WTC11 (cell line): Measurements from ENCODE around the gene OR10G3. TPM values are rescaled to one million over a fixed set of nuclear protein-coding genes. Genes with fewer than 3 reads are reported as not detected.

Experiments
- ARID4B ChIP-seq: sonication (generic); formaldehyde crosslinking; IDR thresholded peaks from 2 replicates; pipeline ENCODE4 v1.8.0; 2023; ENCODE audit warnings: missing genetic modification reagents, mild to moderate bottlenecking, borderline replicate concordance
- FOXP4 ChIP-seq: sonication (generic); formaldehyde crosslinking; IDR thresholded peaks from 2 replicates; pipeline ENCODE4 v1.8.0; 2022; ENCODE audit warnings: mild to moderate bottlenecking, missing genetic modification reagents
- IRF2 ChIP-seq: sonication (generic); formaldehyde crosslinking; IDR thresholded peaks from 2 replicates; pipeline ENCODE4 v1.8.0; 2022; ENCODE audit warnings: low read depth, missing genetic modification reagents, borderline replicate concordance
- JAZF1 ChIP-seq: fragments of 250-450 bp; sonication (Bioruptor Pico); IDR thresholded peaks from 2 replicates; pipeline ENCODE4 v1.9.0; 2021; ENCODE audit warnings: moderate library complexity, mild to moderate bottlenecking, inconsistent platforms
- KAT7 ChIP-seq: sonication (generic); formaldehyde crosslinking; IDR thresholded peaks from 2 replicates; pipeline ENCODE4 v1.8.1; 2023; ENCODE audit warnings: missing genetic modification reagents, mild to moderate bottlenecking, borderline replicate concordance
- MYBL2 ChIP-seq: sonication (generic); formaldehyde crosslinking; IDR thresholded peaks from 2 replicates; pipeline ENCODE4 v1.8.1; 2023; ENCODE audit warnings: mild to moderate bottlenecking, moderate library complexity, missing genetic modification reagents
- RELA ChIP-seq: sonication (generic); formaldehyde crosslinking; IDR thresholded peaks from 2 replicates; pipeline ENCODE4 v1.8.1; 2022; ENCODE audit warnings: missing genetic modification reagents, mild to moderate bottlenecking, borderline replicate concordance
- SMAD4 ChIP-seq: sonication (generic); formaldehyde crosslinking; IDR thresholded peaks from 2 replicates; pipeline ENCODE4 v1.8.0; 2022; ENCODE audit warnings: mild to moderate bottlenecking, missing genetic modification reagents
- SOX15 ChIP-seq: fragments of 250-450 bp; sonication (Bioruptor Pico); IDR thresholded peaks from 2 replicates; pipeline ENCODE4 v1.9.0; 2021; ENCODE audit warnings: mild to moderate bottlenecking
- TEAD1 ChIP-seq: sonication (generic); formaldehyde crosslinking; IDR thresholded peaks from 2 replicates; pipeline ENCODE4 v1.8.0; 2022; ENCODE audit warnings: mild to moderate bottlenecking, missing genetic modification reagents
- TP53 ChIP-seq: sonication (generic); formaldehyde crosslinking; IDR thresholded peaks from 2 replicates; pipeline ENCODE4 v1.8.1; 2023; ENCODE audit warnings: mild to moderate bottlenecking, missing genetic modification reagents
- ZNF232 ChIP-seq: sonication (generic); formaldehyde crosslinking; IDR thresholded peaks from 2 replicates; pipeline ENCODE4 v1.8.0; 2022; ENCODE audit warnings: mild to moderate bottlenecking, missing genetic modification reagents
- ZNF263 ChIP-seq: sonication (generic); formaldehyde crosslinking; IDR thresholded peaks from 2 replicates; pipeline ENCODE4 v1.8.1; 2022; ENCODE audit warnings: low read depth, mild to moderate bottlenecking, moderate library complexity, missing genetic modification reagents
- ZNF281 ChIP-seq: sonication (generic); formaldehyde crosslinking; IDR thresholded peaks from 2 replicates; pipeline ENCODE4 v1.8.0; 2023; ENCODE audit warnings: mild to moderate bottlenecking, missing genetic modification reagents
- ZNF317 ChIP-seq: sonication (generic); formaldehyde crosslinking; IDR thresholded peaks from 2 replicates; pipeline ENCODE4 v1.8.1; 2023; ENCODE audit warnings: low read depth, mild to moderate bottlenecking, moderate library complexity, missing genetic modification reagents, borderline replicate concordance
- total RNA-seq: library from RNA; stranded (reverse); gene quantifications from 3 replicates; pipeline ENCODE4 v1.2.3, GENCODE V29; 2021
- TF ChIP-seq, protein P1 (sequence below): fragments of 250-450 bp; sonication (Bioruptor Pico); IDR thresholded peaks from 2 replicates; pipeline ENCODE4 v1.9.0; 2021; ENCODE audit warnings: mild to moderate bottlenecking, borderline replicate concordance
- TF ChIP-seq, protein P2 (sequence below): sonication (generic); formaldehyde crosslinking; IDR thresholded peaks from 2 replicates; pipeline ENCODE4 v1.8.1; 2023; ENCODE audit warnings: mild to moderate bottlenecking, missing genetic modification reagents
- TF ChIP-seq, protein P3 (sequence below): sonication (generic); formaldehyde crosslinking; IDR thresholded peaks from 2 replicates; pipeline ENCODE4 v1.8.0; 2023; ENCODE audit warnings: missing genetic modification reagents
- TF ChIP-seq, protein P4 (sequence below): fragments of 200-600 bp; IDR thresholded peaks from 2 replicates; pipeline ENCODE4 v1.8.0; 2022; ENCODE audit warnings: antibody characterized with exemption
- TF ChIP-seq, protein P5 (sequence below): sonication (generic); formaldehyde crosslinking; IDR thresholded peaks from 2 replicates; pipeline ENCODE4 v1.8.1; 2023; ENCODE audit warnings: mild to moderate bottlenecking, missing genetic modification reagents

Gene OR10G3
- total RNA-seq, 1 experiment from 2014 or later, result not detected

DNA sequence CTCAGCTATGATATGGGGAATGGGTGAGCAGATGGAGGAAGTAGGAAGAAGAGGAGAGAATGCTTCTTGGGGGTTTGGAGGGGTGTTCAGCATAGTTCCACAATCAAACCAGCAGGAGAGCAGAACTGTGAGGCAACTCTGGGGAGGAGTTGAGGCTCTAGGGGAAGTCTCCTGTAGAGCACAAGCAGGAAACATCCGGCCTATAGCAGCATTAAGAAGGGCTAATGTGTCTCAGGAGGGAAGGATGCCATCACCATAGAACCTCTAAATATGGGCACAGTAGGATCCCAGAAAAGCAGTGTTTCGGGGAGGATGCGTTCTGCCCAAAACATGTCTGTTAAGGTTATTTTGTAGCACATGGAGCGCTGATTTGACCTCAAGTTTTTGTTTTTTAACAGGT is 45.3 kb downstream of the OR10G3 start (continued):
- TF ChIP-seq ARID4B (CRISPR knock-in tag) (peak; percentile 30; the same call in 1 of the 2 replicates), TP53 (CRISPR knock-in tag) (no peak), ZNF232 (CRISPR knock-in tag) (no peak), JAZF1 (no peak), SMAD4 (CRISPR knock-in tag) (no peak), KAT7 (CRISPR knock-in tag) (0 out of 2 replicates have a peak, but pooled peaks have one; percentile 64), ZNF263 (CRISPR knock-in tag) (no peak), MYBL2 (CRISPR knock-in tag) (no peak), RELA (CRISPR knock-in tag) (no peak), SOX15 (no peak), ZNF281 (CRISPR knock-in tag) (no peak), TEAD1 (CRISPR knock-in tag) (peak; percentile 92; the same call in 1 of the 2 replicates), IRF2 (no peak), ZNF317 (CRISPR knock-in tag) (no peak), FOXP4 (CRISPR knock-in tag) (peak; percentile 83; the same call in 1 of the 2 replicates)
- TF ChIP-seq, protein P1, sequence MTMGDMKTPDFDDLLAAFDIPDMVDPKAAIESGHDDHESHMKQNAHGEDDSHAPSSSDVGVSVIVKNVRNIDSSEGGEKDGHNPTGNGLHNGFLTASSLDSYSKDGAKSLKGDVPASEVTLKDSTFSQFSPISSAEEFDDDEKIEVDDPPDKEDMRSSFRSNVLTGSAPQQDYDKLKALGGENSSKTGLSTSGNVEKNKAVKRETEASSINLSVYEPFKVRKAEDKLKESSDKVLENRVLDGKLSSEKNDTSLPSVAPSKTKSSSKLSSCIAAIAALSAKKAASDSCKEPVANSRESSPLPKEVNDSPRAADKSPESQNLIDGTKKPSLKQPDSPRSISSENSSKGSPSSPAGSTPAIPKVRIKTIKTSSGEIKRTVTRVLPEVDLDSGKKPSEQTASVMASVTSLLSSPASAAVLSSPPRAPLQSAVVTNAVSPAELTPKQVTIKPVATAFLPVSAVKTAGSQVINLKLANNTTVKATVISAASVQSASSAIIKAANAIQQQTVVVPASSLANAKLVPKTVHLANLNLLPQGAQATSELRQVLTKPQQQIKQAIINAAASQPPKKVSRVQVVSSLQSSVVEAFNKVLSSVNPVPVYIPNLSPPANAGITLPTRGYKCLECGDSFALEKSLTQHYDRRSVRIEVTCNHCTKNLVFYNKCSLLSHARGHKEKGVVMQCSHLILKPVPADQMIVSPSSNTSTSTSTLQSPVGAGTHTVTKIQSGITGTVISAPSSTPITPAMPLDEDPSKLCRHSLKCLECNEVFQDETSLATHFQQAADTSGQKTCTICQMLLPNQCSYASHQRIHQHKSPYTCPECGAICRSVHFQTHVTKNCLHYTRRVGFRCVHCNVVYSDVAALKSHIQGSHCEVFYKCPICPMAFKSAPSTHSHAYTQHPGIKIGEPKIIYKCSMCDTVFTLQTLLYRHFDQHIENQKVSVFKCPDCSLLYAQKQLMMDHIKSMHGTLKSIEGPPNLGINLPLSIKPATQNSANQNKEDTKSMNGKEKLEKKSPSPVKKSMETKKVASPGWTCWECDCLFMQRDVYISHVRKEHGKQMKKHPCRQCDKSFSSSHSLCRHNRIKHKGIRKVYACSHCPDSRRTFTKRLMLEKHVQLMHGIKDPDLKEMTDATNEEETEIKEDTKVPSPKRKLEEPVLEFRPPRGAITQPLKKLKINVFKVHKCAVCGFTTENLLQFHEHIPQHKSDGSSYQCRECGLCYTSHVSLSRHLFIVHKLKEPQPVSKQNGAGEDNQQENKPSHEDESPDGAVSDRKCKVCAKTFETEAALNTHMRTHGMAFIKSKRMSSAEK (CRISPR knock-in tag), result no peak
- TF ChIP-seq, protein P2, sequence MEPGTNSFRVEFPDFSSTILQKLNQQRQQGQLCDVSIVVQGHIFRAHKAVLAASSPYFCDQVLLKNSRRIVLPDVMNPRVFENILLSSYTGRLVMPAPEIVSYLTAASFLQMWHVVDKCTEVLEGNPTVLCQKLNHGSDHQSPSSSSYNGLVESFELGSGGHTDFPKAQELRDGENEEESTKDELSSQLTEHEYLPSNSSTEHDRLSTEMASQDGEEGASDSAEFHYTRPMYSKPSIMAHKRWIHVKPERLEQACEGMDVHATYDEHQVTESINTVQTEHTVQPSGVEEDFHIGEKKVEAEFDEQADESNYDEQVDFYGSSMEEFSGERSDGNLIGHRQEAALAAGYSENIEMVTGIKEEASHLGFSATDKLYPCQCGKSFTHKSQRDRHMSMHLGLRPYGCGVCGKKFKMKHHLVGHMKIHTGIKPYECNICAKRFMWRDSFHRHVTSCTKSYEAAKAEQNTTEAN (CRISPR knock-in tag), result no peak
- TF ChIP-seq, protein P3, sequence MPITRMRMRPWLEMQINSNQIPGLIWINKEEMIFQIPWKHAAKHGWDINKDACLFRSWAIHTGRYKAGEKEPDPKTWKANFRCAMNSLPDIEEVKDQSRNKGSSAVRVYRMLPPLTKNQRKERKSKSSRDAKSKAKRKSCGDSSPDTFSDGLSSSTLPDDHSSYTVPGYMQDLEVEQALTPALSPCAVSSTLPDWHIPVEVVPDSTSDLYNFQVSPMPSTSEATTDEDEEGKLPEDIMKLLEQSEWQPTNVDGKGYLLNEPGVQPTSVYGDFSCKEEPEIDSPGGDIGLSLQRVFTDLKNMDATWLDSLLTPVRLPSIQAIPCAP (CRISPR knock-in tag), result no peak
- TF ChIP-seq, protein P4, sequence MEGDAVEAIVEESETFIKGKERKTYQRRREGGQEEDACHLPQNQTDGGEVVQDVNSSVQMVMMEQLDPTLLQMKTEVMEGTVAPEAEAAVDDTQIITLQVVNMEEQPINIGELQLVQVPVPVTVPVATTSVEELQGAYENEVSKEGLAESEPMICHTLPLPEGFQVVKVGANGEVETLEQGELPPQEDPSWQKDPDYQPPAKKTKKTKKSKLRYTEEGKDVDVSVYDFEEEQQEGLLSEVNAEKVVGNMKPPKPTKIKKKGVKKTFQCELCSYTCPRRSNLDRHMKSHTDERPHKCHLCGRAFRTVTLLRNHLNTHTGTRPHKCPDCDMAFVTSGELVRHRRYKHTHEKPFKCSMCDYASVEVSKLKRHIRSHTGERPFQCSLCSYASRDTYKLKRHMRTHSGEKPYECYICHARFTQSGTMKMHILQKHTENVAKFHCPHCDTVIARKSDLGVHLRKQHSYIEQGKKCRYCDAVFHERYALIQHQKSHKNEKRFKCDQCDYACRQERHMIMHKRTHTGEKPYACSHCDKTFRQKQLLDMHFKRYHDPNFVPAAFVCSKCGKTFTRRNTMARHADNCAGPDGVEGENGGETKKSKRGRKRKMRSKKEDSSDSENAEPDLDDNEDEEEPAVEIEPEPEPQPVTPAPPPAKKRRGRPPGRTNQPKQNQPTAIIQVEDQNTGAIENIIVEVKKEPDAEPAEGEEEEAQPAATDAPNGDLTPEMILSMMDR, result no peak
- TF ChIP-seq, protein P5, sequence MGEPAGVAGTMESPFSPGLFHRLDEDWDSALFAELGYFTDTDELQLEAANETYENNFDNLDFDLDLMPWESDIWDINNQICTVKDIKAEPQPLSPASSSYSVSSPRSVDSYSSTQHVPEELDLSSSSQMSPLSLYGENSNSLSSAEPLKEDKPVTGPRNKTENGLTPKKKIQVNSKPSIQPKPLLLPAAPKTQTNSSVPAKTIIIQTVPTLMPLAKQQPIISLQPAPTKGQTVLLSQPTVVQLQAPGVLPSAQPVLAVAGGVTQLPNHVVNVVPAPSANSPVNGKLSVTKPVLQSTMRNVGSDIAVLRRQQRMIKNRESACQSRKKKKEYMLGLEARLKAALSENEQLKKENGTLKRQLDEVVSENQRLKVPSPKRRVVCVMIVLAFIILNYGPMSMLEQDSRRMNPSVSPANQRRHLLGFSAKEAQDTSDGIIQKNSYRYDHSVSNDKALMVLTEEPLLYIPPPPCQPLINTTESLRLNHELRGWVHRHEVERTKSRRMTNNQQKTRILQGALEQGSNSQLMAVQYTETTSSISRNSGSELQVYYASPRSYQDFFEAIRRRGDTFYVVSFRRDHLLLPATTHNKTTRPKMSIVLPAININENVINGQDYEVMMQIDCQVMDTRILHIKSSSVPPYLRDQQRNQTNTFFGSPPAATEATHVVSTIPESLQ, result no peak
